A549 treated with CORT108297 at 1 μM for 4 hours (cell line): ENCODE results near the gene MALSU1. TPM values are rescaled to one million over a fixed set of nuclear protein-coding genes. Genes with fewer than 3 reads are reported as not detected.

Experiments used
- total RNA-seq: library from RNA; stranded (reverse); fragments of 200-300 nt; extraction: Qiagen RNA extraction; gene quantifications from 5 replicates; pipeline ENCODE4 v1.2.3, GENCODE V29; 2022

Gene MALSU1
- total RNA-seq = 70.9 to 88.0 TPM (median 86.3 TPM) in 5 replicates

GRCh38 chr7:23298885-23299769 lies at the start of gene MALSU1:
Gene MALSU1, plus strand, starts transcription at chr7:23299339. Its CDS starts 14 bp downstream, at chr7:23299353.

Other genes starting within 250 kb of the MALSU1 start
- gene KLHL7, start 193.6 kb upstream of the MALSU1 start, total RNA-seq = 20.4 to 26.0 TPM (median 25.0 TPM) in 5 replicates
- gene NUP42, start 117.3 kb upstream of the MALSU1 start, total RNA-seq = 24.0 to 29.9 TPM (median 26.9 TPM) in 5 replicates
- 1.7 to 2.7 TPM (median 2.5 TPM) in 5 replicates for gene GPNMB, start 52.6 kb upstream of the MALSU1 start, total RNA-seq
- 19.4 to 30.4 TPM (median 24.1 TPM) in 5 replicates for gene IGF2BP3, start 171.2 kb downstream of the MALSU1 start, total RNA-seq
- gene TRA2A, start 232.6 kb downstream of the MALSU1 start, total RNA-seq = 69.6 to 91.0 TPM (median 71.2 TPM) in 5 replicates